ENCODE data around the gene COG2. TPM values are rescaled to one million over a fixed set of nuclear protein-coding genes. Genes with fewer than 3 reads are reported as not detected.

The COG2 gene
- total and polyA plus RNA-seq, 2 of the 8 experiments (the other 6 are each of a cell fraction or from before 2014, with no cell fraction given): 10.3 to 36.7 TPM

DNA sequence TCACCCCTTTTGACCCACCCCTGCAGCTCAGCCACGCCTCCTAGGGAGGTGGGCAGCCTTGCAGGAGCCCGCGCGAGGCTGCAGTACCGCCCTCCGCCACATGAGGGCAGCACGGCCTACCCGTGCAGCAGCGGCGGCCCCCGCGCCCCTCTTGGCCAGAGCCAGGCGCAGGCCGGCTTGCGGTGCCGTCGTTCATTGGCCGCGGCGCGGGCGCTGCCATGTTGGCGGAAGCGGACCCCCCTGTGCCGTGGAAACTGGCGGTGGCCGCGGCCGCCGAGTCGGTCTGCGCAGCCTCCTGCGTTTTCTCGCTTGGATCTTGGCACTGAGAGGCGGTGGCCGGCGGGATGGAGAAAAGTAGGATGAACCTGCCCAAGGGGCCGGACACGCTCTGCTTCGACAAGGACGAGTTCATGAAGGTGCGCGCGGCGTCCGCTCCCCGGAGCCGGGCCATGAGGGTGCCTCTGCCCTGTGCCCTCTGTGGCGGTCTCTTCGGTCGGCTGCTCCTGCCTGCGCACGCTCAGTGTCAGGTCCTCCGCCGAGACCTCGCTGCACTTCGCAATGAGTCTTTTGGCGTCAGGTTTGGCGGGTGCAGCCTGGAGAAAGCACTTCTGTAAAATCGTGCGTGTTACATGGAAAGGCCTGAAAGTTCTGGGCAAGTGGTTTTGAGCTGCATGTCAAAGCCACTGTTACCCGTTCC is at the start of gene COG2 (continued):
- no peak for TF ChIP-seq JUND (IDR thresholded peaks at IDR 0.05; ENCODE audit: low read length)
- TF ChIP-seq EGR1 (IDR thresholded peaks at IDR 0.05; ENCODE audit: borderline replicate concordance, low read depth, low read length): peak; percentile 85
- TF ChIP-seq RNF2 (IDR thresholded peaks at IDR 0.05; ENCODE audit: borderline replicate concordance, low read depth, low read length, missing control alignments, poor library complexity, severe bottlenecking): no peak
- TF ChIP-seq EP300 (IDR thresholded peaks at IDR 0.05; ENCODE audit: borderline replicate concordance in 1 of 2, low read depth in 2 of 2, low read length in 2 of 2): peak in 1 of 2 experiments; percentile 63; a peak in 1 of 3 replicates
- 0 out of 2 replicates have a peak, but pooled peaks have one; percentile 57 for TF ChIP-seq SP1 (IDR thresholded peaks at IDR 0.05; ENCODE audit: low read depth, low read length)
- no peak; a peak in 1 of 4 replicates for TF ChIP-seq HDAC2 (IDR thresholded peaks at IDR 0.05; ENCODE audit: borderline replicate concordance in 1 of 2, low read depth in 2 of 2, low read length in 2 of 2)
- peak; percentile 98 for TF ChIP-seq ASH2L (IDR thresholded peaks at IDR 0.05; ENCODE audit: low read length)
- TF ChIP-seq, protein P1, sequence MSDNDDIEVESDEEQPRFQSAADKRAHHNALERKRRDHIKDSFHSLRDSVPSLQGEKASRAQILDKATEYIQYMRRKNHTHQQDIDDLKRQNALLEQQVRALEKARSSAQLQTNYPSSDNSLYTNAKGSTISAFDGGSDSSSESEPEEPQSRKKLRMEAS (IDR thresholded peaks at IDR 0.05): peak; percentile 70; the same call in 1 of the 2 replicates
- TF ChIP-seq NRF1 (IDR thresholded peaks at IDR 0.05; ENCODE audit: low read depth, low read length): peak; percentile 38; the same call in 1 of the 2 replicates
- no peak for TF ChIP-seq SP2 (IDR thresholded peaks at IDR 0.05; ENCODE audit: low read length)
- no peak for TF ChIP-seq BCL11A (IDR thresholded peaks at IDR 0.05; ENCODE audit: low read depth in 2 of 2, low read length in 2 of 2)
- TF ChIP-seq TCF12 (IDR thresholded peaks at IDR 0.05; ENCODE audit: low read depth, low read length): 0 out of 2 replicates have a peak, but pooled peaks have one; percentile 28
- TF ChIP-seq SP4 (IDR thresholded peaks at IDR 0.05; ENCODE audit: low read length): peak; percentile 75; the same call in 1 of the 2 replicates
- peak; percentile 97 for TF ChIP-seq PHF8 (conservative IDR thresholded peaks at IDR 0.05; ENCODE audit: low read depth, low read length)
- peak; percentile 51 to 58 for TF ChIP-seq RAD21 (IDR thresholded peaks at IDR 0.05 in 1 of 2, conservative IDR thresholded peaks at IDR 0.05 in 1 of 2; ENCODE audit: low read depth in 2 of 2, low read length in 2 of 2)
- TF ChIP-seq SIRT6 (IDR thresholded peaks at IDR 0.05; ENCODE audit: low read length): no peak
- peak; percentile 26; the same call in 1 of the 2 replicates for TF ChIP-seq TBP (IDR thresholded peaks at IDR 0.05; ENCODE audit: low read depth, low read length)
- 0 out of 2 replicates have a peak, but pooled peaks have one; percentile 15 for TF ChIP-seq CHD1 (IDR thresholded peaks at IDR 0.05; ENCODE audit: low read depth, low read length)
- TF ChIP-seq, protein P2, sequence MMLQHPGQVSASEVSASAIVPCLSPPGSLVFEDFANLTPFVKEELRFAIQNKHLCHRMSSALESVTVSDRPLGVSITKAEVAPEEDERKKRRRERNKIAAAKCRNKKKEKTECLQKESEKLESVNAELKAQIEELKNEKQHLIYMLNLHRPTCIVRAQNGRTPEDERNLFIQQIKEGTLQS (IDR thresholded peaks at IDR 0.05; ENCODE audit: insufficient read depth, low read depth, low read length): no peak
- peak; percentile 81 for TF ChIP-seq KDM4A (IDR thresholded peaks at IDR 0.05; ENCODE audit: low read depth, low read length, severe bottlenecking)
- TF ChIP-seq TAF7 (optimal IDR thresholded peaks at IDR 0.05; ENCODE audit: borderline replicate concordance, low read depth, low read length): peak; percentile 73
- no peak for TF ChIP-seq RXRA (IDR thresholded peaks at IDR 0.05; ENCODE audit: insufficient read depth, low read depth, low read length)

All from H1 (cell line).